OCI-LY7 (cell line): ENCODE results near the gene THAP10.
"Not testable (repeated sequence)": the region's sequence is repeated elsewhere in the genome, so short reads cannot be mapped to it uniquely, and the experiment has no call there.

Experiments
- EZH2phosphoT487 ChIP-seq: fragments of 200-600 bp; sonication (generic); IDR thresholded peaks from 2 replicates; pipeline ENCODE4 v1.6.1; 2018; ENCODE audit warnings: low read depth, borderline replicate concordance, mild to moderate bottlenecking, mixed run types, antibody characterized with exemption, low read length, moderate library complexity, mixed read lengths
- TF ChIP-seq, protein P1 (sequence below): fragments of 200-600 bp; sonication (generic); conservative IDR thresholded peaks from 2 replicates; pipeline ENCODE4 v1.5.1; 2014; ENCODE audit warnings: mild to moderate bottlenecking, antibody characterized with exemption, low read length, moderate library complexity, mixed read lengths

- TF ChIP-seq, protein P1, sequence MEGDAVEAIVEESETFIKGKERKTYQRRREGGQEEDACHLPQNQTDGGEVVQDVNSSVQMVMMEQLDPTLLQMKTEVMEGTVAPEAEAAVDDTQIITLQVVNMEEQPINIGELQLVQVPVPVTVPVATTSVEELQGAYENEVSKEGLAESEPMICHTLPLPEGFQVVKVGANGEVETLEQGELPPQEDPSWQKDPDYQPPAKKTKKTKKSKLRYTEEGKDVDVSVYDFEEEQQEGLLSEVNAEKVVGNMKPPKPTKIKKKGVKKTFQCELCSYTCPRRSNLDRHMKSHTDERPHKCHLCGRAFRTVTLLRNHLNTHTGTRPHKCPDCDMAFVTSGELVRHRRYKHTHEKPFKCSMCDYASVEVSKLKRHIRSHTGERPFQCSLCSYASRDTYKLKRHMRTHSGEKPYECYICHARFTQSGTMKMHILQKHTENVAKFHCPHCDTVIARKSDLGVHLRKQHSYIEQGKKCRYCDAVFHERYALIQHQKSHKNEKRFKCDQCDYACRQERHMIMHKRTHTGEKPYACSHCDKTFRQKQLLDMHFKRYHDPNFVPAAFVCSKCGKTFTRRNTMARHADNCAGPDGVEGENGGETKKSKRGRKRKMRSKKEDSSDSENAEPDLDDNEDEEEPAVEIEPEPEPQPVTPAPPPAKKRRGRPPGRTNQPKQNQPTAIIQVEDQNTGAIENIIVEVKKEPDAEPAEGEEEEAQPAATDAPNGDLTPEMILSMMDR = not testable (repeated sequence)
- not testable (repeated sequence) for TF ChIP-seq EZH2phosphoT487
These were observed 34.7 kb upstream of the THAP10 start for GRCh38 chr15:70926914-70927313.
